Muscle of leg (tissue), 11 donors: ENCODE measurements around the gene FCHO2. TPM values are rescaled to one million over a fixed set of nuclear protein-coding genes. Genes with fewer than 3 reads are reported as not detected.

Source experiments
- DNase-seq: peaks from one replicate; pipeline ENCODE4 v3.0.0; 2013
- H3K27ac ChIP-seq: one replicate; pipeline ENCODE4 v1.5.1; 2013; ENCODE audit warnings: mild to moderate bottlenecking, low read length, control low read depth
- H3K27me3 ChIP-seq: one replicate; pipeline ENCODE4 v1.6.1; 2013; ENCODE audit warnings: low read length; ENCODE audit not compliant: control insufficient read depth, insufficient read depth
- H3K36me3 ChIP-seq: one replicate; pipeline ENCODE4 v1.6.1; 2013; ENCODE audit warnings: low read length; ENCODE audit not compliant: control insufficient read depth, insufficient read depth
- H3K4me1 ChIP-seq: one replicate; pipeline ENCODE4 v1.6.1; 2013; ENCODE audit warnings: low read length; ENCODE audit not compliant: control insufficient read depth, insufficient read depth
- H3K4me3 ChIP-seq: one replicate; pipeline ENCODE4 v1.5.1; 2013; ENCODE audit warnings: low read length, control low read depth
- H3K9me3 ChIP-seq: replicated peaks from 2 replicates; pipeline ENCODE4 v1.6.1; 2013; ENCODE audit warnings: low read depth, low read length; ENCODE audit not compliant: control insufficient read depth
- WGBS: methylation state at CpG from one replicate; pipeline ENCODE4 v1.1.5; 2013; ENCODE audit warnings: missing lambda C conversion rate; ENCODE audit not compliant: insufficient coverage; 5-methylcytosine and 5-hydroxymethylcytosine counted together
- polyA plus RNA-seq, 8 donors: library from polyadenylated mRNA; unstranded; fragments of 120-200 nt; gene quantifications; one replicate each; pipeline versions ENCODE4 v1.2.1 to v1.2.3, GENCODE V29; 2013; ENCODE audit warnings: inconsistent platforms in 1 of 8, low replicate concordance in 1 of 8; ENCODE audit not compliant: insufficient read length in 8 of 8, insufficient read depth in 1 of 8
- total RNA-seq: library from RNA; stranded (reverse); fragments of 120-200 nt; gene quantifications from one replicate; pipeline ENCODE4 v1.2.4, GENCODE V29; 2013

FCHO2 gene
- total and polyA plus RNA-seq, 9 donors = 13.1 to 20.1 (median 17.3) TPM

- WGBS = no CpG with 5 or more reads among the region's 5 CpGs
These were observed 173.3 kb downstream of the FCHO2 start for GRCh38 chr5:73129143-73129542.

DNA sequence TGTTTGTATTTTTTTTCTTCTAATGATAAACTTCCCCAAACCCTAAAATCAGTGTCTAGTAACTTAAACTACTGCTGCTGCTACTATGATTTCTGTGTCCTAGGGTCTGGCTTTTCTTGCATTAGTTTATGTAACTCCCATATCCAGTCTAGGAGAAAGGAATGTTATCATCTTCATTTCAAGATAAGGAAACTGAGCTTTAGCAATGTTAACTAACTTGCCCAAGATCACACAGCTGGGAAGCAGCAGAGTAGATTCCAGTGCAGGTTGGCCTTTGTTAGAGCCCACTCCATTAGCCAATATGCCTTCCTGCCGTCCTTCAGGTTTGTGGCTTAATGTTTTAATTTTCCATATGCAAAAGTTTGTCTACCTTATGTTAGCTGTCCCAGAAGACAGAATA lies 175.0 kb downstream of the FCHO2 start:
- Histone ChIP-seq H3K4me1 (peaks cover 1% of the 10 kb centered on the region), H3K36me3 (no peaks in the 10 kb centered on the region), H3K27ac (no peak overlapping the region), H3K9me3 (no peaks in the 10 kb centered on the region), H3K4me3 (no peak overlapping the region), H3K27me3 (peaks cover 4% of the 10 kb centered on the region)
- no peak for DNase-seq
- whole genome bisulfite sequencing = 60% methylated on average over 1 of the region's 1 CpG

More at GRCh38 chr5:73129143-73129542, 173.3 kb downstream of the FCHO2 start:
- H3K27ac ChIP-seq = no peak overlapping the region
- peaks cover 7% of the 10 kb centered on the region for H3K27me3 ChIP-seq
- no peaks in the 10 kb centered on the region for H3K9me3 ChIP-seq
- DNase-seq = no peak
- no peak overlapping the region for H3K4me3 ChIP-seq
- H3K4me1 ChIP-seq = no peaks in the 10 kb centered on the region
- H3K36me3 ChIP-seq = no peaks in the 10 kb centered on the region

DNA sequence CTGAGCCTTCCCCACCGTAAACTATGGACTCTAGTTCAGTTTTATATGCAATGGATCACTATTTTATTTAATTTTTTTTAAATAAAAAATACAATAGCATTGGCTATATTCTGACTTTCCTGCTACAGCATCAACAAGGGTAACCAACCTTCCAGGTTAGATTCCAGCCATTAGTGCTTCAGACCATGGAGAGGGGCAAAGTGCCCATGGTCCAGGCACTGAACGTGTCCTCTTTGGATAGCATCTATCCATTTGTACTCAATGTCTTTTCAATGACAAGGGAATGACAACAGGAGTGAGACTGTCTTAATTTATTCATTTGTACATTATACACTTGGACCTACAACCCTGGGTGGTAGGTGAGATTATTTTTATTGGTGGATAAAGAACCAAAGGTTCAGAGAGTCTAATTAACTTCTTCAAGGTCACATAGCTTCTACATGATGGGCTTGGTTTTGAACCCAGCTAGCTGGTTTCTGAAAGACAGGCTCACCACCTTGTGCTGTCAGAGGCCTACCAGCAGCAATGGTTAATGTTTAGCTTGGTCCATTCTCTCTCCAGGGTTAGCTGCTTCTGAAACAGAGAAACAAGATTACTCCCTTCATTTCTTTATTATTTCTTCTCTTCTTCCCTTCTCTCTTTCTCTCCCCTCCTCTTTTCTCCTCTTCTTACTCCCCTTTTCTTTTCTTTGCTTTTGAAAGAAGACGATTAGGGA lies 176.0 kb downstream of the FCHO2 start:
- DNase-seq = no peak
- Histone ChIP-seq H3K27me3 (peaks cover 5% of the 10 kb centered on the region), H3K27ac (no peak overlapping the region), H3K4me3 (no peak overlapping the region), H3K36me3 (no peaks in the 10 kb centered on the region), H3K9me3 (no peaks in the 10 kb centered on the region), H3K4me1 (peaks cover 12% of the 10 kb centered on the region)
- WGBS = no CpG with 5 or more reads among the region's 3 CpGs

GRCh38 chr5:73132759-73133158 lies 176.9 kb downstream of the FCHO2 start:
- Histone ChIP-seq H3K36me3 (no peaks in the 10 kb centered on the region), H3K27ac (no peak overlapping the region), H3K27me3 (peaks cover 5% of the 10 kb centered on the region), H3K4me1 (peaks cover 17% of the 10 kb centered on the region), H3K4me3 (no peak overlapping the region), H3K9me3 (no peaks in the 10 kb centered on the region)
- DNase-seq = no peak
- 50% methylated on average over 1 of the region's 2 CpGs for WGBS

- H3K4me1 ChIP-seq = peaks cover 17% of the 10 kb centered on the region
- DNase-seq = no peak
- H3K27ac ChIP-seq = no peak overlapping the region
- H3K36me3 ChIP-seq = no peaks in the 10 kb centered on the region
- 65% methylated on average over 3 of the region's 3 CpGs for WGBS
- H3K27me3 ChIP-seq = peaks cover 9% of the 10 kb centered on the region
- H3K4me3 ChIP-seq = no peak overlapping the region
- H3K9me3 ChIP-seq = no peaks in the 10 kb centered on the region
These were observed 179.2 kb downstream of the FCHO2 start for GRCh38 chr5:73135021-73135420.

DNA sequence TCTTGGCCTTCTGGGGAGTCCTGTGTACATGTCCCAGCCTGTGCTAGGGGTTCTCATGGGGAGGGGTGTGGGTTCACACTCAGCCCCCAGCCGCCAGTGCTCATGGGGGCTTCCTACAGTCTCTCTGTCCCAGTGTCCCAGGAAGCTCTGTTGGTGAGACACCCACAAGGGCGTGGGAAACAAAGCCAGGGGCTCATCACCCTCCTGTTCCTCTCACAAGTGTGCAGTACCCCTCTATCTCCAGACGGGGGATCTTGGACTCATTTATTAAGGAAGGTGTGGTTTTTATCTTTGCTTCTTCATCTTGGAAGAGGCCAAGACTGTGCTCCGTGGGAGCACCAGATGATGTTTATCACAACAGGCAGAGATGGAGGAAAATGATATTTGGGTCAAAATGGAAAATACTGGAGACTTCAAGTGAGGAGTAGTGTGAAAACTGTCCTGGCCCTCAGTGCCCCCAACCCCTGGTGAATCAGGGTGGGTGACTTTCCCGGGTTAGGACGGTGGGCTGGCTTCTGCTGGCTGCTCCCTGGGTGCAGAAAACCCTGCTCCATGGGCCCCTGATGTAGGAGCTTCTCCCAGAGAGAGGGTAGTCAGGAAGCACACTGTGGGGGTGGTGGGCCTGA lies 179.7 kb downstream of the FCHO2 start:
- 72% methylated on average over 2 of the region's 6 CpGs for WGBS
- Histone ChIP-seq H3K36me3 (no peaks in the 10 kb centered on the region), H3K27me3 (peaks cover 9% of the 10 kb centered on the region), H3K4me3 (no peak overlapping the region), H3K27ac (no peak overlapping the region), H3K9me3 (no peaks in the 10 kb centered on the region), H3K4me1 (peaks cover 17% of the 10 kb centered on the region)
- no peak for DNase-seq

GRCh38 chr5:73136055-73136562 lies 180.3 kb downstream of the FCHO2 start:
- Histone ChIP-seq H3K27me3 (peaks cover 9% of the 10 kb centered on the region), H3K9me3 (no peaks in the 10 kb centered on the region), H3K4me1 (peaks cover 17% of the 10 kb centered on the region), H3K4me3 (no peak overlapping the region), H3K27ac (peak overlapping the region; percentile 7), H3K36me3 (no peaks in the 10 kb centered on the region)
- 36% methylated on average over 9 of the region's 15 CpGs for WGBS
- no peak for DNase-seq

DNA sequence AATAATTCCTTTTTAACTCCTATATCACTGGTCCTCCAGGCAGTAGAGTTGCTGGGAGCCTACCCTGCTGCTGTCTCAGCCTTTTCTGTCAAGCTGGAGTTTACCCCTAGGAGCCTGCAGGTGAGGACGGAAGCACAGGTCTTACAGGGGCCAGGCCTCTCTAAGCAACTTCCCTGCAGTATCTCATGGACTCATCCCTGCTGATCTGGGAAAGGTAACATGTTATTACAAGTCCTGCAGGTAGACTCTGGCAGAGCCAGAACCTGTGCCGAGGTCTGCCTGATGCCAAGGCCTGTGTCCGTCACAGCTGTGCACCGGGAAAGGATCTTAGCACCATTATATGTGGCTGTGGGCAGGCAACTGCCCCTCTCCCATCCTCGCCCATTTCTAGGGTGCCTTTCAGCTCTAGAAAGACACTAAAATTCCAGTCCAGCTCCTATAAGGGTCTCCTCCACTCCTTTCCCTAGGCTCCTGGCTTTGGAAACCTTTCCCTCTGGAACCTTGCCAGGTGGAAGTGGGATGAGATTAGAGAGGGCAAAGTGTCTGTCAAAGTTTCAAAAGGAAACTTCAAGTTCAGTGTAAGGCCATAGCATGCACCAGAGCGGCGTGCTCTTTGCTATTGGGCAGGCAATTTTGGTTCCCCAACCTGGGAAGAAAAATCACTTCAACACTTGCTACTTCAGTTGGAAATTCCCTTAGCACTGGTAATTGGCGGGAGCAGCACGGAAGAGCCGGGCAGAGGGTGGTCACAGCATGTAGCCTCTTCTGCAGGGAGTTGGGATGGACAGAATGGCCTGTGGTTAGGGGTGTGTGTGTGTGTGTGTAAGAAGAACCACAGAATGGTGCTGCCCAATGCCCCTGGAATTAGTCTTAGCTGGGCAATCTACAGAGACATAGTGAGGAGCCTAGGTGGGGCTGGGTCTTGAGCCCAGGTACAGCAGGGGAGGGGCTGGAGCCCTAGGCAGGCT lies 182.0 kb downstream of the FCHO2 start:
- WGBS = 81% methylated on average over 9 of the region's 10 CpGs
- peaks cover 9% of the 10 kb centered on the region for H3K27me3 ChIP-seq
- H3K4me1 ChIP-seq = peaks cover 17% of the 10 kb centered on the region
- no peak for DNase-seq
- H3K4me3 ChIP-seq = no peak overlapping the region
- no peaks in the 10 kb centered on the region for H3K9me3 ChIP-seq
- no peaks in the 10 kb centered on the region for H3K36me3 ChIP-seq
- H3K27ac ChIP-seq = no peak overlapping the region

DNA sequence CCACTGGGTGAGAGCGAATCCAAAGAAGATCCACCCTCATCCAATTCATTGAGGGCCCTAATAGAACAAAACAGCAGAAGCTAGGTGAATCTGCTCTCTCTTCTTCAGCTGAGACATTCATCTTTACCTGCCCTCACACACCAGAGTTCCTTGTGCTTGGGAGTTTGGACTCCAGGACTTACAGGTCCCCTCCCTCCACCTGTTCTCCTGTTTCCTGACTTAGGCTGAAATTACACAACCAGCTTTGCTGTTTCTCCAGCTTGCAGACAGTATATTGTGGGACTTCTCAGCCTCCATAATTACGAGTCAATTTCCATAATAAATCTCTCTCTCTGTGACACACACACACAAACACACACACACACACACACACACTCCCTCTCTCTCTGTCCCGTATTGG lies 183.6 kb downstream of the FCHO2 start:
- peaks cover 9% of the 10 kb centered on the region for H3K27me3 ChIP-seq
- H3K4me3 ChIP-seq = no peak overlapping the region
- no CpG with 5 or more reads among the region's 3 CpGs for WGBS
- DNase-seq = no peak
- H3K4me1 ChIP-seq = peaks cover 20% of the 10 kb centered on the region
- no peaks in the 10 kb centered on the region for H3K36me3 ChIP-seq
- H3K27ac ChIP-seq = no peak overlapping the region
- H3K9me3 ChIP-seq = no peaks in the 10 kb centered on the region
